ENCODE data around the gene DAAM1. TPM values are rescaled to one million over a fixed set of nuclear protein-coding genes. Genes with fewer than 3 reads are reported as not detected.

DAAM1 gene
- polyA plus RNA-seq, 3 donors, result 3.2 to 6.3 (median 4.4) TPM

DNA sequence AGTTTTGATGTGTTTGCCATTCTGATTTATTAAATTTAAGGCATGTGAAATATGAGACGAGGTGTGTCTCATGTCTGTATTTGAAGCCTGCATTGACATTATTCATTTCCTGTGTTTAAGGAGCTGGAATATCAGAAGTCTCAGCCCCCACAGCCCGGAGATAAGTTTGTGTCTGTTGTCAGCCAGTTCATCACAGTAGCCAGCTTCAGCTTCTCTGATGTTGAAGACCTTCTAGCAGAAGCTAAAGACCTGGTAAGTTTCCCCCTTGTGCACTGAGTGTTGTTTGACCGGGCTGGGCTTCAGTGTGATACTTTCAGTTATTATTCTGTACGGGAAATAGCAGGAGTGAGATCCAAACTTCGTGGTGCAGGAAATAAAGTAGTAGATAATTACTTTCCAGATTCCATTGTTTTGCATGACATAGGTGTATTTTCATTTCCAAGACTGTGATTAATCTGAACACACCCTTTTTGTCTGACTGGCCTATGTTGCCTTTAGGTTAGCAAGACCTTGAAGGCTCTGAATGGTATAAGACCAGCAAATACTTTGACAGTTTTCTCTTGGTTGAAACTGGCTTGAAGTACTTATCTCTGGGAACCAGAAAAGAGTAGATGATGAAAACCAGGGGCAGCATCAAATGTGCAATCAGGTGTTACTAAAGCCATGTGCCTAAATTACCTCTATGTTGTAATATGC, 175.2 kb downstream of the DAAM1 start:
- Histone ChIP-seq H3K27ac (ENCODE audit: low read depth in 1 of 2, low read length in 2 of 2) (no peak overlapping the region), H3K79me2 (ENCODE audit: insufficient read depth, low read length) (no peaks in the 10 kb centered on the region), H3K4me2 (replicated peaks; ENCODE audit: extremely low read depth, low read length, poor library complexity, severe bottlenecking) (no peak overlapping the region), H3K9me3 (replicated peaks in 1 of 2; ENCODE audit: control insufficient read depth in 1 of 2, insufficient read depth in 1 of 2, low read length in 2 of 2) (no peaks in the 10 kb centered on the region), H3K36me3 (replicated peaks in 1 of 2; ENCODE audit: control insufficient read depth in 1 of 2, insufficient read depth in 2 of 2, low read length in 2 of 2) (peaks cover 3 to 16% of the 10 kb centered on the region in 2 donors), H3K9ac (ENCODE audit: insufficient read depth, low read length, poor library complexity, severe bottlenecking) (no peak overlapping the region), H3K4me1 (ENCODE audit: control insufficient read depth in 1 of 2, insufficient read depth in 2 of 2, low read length in 2 of 2) (peaks cover 25 to 29% of the 10 kb centered on the region in 2 donors), H3K4me3 (replicated peaks in 1 of 3; ENCODE audit: low read depth in 2 of 3, low read length in 3 of 3) (no peak overlapping the region), H2AFZ (ENCODE audit: insufficient read depth, low read depth, low read length, poor library complexity, severe bottlenecking) (no peak overlapping the region), H3K27me3 (ENCODE audit: control insufficient read depth in 2 of 2, insufficient read depth in 2 of 2, low read length in 2 of 2) (no peaks in the 10 kb centered on the region), H4K20me1 (ENCODE audit: insufficient read depth, low read length) (no peaks in the 10 kb centered on the region)
- DNase-seq, result no peak
- Mint-ChIP-seq H3K9me3 (no peaks in the 10 kb centered on the region), H3K4me3 (no peak overlapping the region), H3K36me3 (peaks cover 16 to 31% of the 10 kb centered on the region in 2 donors), H3K27ac (no peak overlapping the region), H3K4me1 (peaks cover 30% of the 10 kb centered on the region), H3K27me3 (ENCODE audit: low read depth in 3 of 3) (no peaks in the 10 kb centered on the region)
- 100% methylated on average over 4 of the region's 5 CpGs for WGBS (ENCODE audit: insufficient coverage)
- intact Hi-C loops (cut with micrococcal nuclease), result no loop called here
- TF ChIP-seq, protein P1, sequence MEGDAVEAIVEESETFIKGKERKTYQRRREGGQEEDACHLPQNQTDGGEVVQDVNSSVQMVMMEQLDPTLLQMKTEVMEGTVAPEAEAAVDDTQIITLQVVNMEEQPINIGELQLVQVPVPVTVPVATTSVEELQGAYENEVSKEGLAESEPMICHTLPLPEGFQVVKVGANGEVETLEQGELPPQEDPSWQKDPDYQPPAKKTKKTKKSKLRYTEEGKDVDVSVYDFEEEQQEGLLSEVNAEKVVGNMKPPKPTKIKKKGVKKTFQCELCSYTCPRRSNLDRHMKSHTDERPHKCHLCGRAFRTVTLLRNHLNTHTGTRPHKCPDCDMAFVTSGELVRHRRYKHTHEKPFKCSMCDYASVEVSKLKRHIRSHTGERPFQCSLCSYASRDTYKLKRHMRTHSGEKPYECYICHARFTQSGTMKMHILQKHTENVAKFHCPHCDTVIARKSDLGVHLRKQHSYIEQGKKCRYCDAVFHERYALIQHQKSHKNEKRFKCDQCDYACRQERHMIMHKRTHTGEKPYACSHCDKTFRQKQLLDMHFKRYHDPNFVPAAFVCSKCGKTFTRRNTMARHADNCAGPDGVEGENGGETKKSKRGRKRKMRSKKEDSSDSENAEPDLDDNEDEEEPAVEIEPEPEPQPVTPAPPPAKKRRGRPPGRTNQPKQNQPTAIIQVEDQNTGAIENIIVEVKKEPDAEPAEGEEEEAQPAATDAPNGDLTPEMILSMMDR (IDR thresholded peaks at IDR 0.05), result no peak

DNA sequence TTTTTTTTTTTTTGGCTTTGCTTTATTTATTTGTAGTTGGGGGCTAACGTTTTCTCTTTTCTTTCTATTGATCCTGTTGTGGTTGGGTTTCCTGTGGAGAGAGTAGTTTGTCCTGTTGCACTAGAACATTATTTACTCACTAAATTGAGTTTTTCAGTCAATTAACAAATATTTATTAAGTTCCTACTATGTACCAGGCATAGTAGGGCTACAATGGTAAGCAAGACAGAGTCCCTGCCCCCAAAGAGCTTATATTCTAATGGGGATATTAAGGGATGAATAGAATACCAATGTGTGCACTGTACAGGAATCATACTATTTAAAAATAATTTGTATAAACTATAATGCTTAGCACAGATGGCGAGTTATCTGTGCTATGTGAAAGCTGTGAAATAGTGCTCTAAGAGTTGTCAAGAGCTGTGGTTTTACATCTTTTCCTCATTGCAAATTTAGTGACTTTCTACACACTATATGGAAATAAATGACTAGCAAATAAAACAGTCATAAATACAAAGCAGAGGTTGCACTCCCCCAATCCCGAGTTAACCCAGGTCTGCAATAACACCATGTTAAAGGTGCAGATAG, 181.8 kb downstream of the DAAM1 start:
- H2AFZ ChIP-seq (ENCODE audit: insufficient read depth, low read depth, low read length, poor library complexity, severe bottlenecking), result no peak overlapping the region
- no peaks in the 10 kb centered on the region for H3K27me3 Mint-ChIP-seq (ENCODE audit: low read depth in 3 of 3)
- H3K27ac ChIP-seq (ENCODE audit: low read depth in 1 of 2, low read length in 2 of 2), result no peak overlapping the region
- intact Hi-C loops (cut with micrococcal nuclease), result no loop called here
- no peaks in the 10 kb centered on the region for H3K27me3 ChIP-seq (ENCODE audit: control insufficient read depth in 2 of 2, insufficient read depth in 2 of 2, low read length in 2 of 2)
- H3K4me2 ChIP-seq (replicated peaks; ENCODE audit: extremely low read depth, low read length, poor library complexity, severe bottlenecking), result no peak overlapping the region
- TF ChIP-seq, protein P1 (IDR thresholded peaks at IDR 0.05), result no peak
- no peaks in the 10 kb centered on the region for H3K4me1 ChIP-seq (ENCODE audit: control insufficient read depth in 1 of 2, insufficient read depth in 2 of 2, low read length in 2 of 2)
- H3K4me3 ChIP-seq (replicated peaks in 1 of 3; ENCODE audit: low read depth in 2 of 3, low read length in 3 of 3), result no peak overlapping the region
- H3K27ac Mint-ChIP-seq, result no peak overlapping the region
- H3K9me3 Mint-ChIP-seq, result peaks cover 0 to 2% (median 0%) of the 10 kb centered on the region in 7 donors
- peaks cover 3 to 13% of the 10 kb centered on the region in 2 donors for H3K36me3 ChIP-seq (replicated peaks in 1 of 2; ENCODE audit: control insufficient read depth in 1 of 2, insufficient read depth in 2 of 2, low read length in 2 of 2)
- no peak overlapping the region for H3K4me3 Mint-ChIP-seq
- no peak for DNase-seq
- no peaks in the 10 kb centered on the region for H3K9me3 ChIP-seq (replicated peaks in 1 of 2; ENCODE audit: control insufficient read depth in 1 of 2, insufficient read depth in 1 of 2, low read length in 2 of 2)
- no CpG with 5 or more reads among the region's 3 CpGs for WGBS (ENCODE audit: insufficient coverage)
- H4K20me1 ChIP-seq (ENCODE audit: insufficient read depth, low read length), result no peaks in the 10 kb centered on the region
- no peaks in the 10 kb centered on the region for H3K4me1 Mint-ChIP-seq
- no peak overlapping the region for H3K9ac ChIP-seq (ENCODE audit: insufficient read depth, low read length, poor library complexity, severe bottlenecking)
- peaks cover 12 to 25% of the 10 kb centered on the region in 2 donors for H3K36me3 Mint-ChIP-seq
- H3K79me2 ChIP-seq (ENCODE audit: insufficient read depth, low read length), result no peaks in the 10 kb centered on the region
